AG10803 (cell line): Measurements from ENCODE around the gene SPC25.
A peak's percentile ranks its signal among the peaks of the same experiment; 100 is the strongest.

Experiments
- DNase-seq: peaks from one replicate; pipeline ENCODE4 v3.0.0; 2010; ENCODE audit warnings: low read depth
- H3K4me3 ChIP-seq: 2 replicates; pipeline ENCODE4 v1.5.1; 2011; ENCODE audit warnings: mild to moderate bottlenecking, low read length, control low read depth
- TF ChIP-seq, protein P1 (sequence below): conservative IDR thresholded peaks from 2 replicates; pipeline ENCODE4 v1.5.1; 2011; ENCODE audit warnings: mild to moderate bottlenecking, low read length, control low read depth, inconsistent platforms

Gene SPC25

GRCh38 chr2:168913495-168913894 lies 23.3 kb upstream of the SPC25 start:
- DNase-seq, result no peak
- TF ChIP-seq, protein P1, sequence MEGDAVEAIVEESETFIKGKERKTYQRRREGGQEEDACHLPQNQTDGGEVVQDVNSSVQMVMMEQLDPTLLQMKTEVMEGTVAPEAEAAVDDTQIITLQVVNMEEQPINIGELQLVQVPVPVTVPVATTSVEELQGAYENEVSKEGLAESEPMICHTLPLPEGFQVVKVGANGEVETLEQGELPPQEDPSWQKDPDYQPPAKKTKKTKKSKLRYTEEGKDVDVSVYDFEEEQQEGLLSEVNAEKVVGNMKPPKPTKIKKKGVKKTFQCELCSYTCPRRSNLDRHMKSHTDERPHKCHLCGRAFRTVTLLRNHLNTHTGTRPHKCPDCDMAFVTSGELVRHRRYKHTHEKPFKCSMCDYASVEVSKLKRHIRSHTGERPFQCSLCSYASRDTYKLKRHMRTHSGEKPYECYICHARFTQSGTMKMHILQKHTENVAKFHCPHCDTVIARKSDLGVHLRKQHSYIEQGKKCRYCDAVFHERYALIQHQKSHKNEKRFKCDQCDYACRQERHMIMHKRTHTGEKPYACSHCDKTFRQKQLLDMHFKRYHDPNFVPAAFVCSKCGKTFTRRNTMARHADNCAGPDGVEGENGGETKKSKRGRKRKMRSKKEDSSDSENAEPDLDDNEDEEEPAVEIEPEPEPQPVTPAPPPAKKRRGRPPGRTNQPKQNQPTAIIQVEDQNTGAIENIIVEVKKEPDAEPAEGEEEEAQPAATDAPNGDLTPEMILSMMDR, result no peak
- no peak overlapping the region for H3K4me3 ChIP-seq

DNA sequence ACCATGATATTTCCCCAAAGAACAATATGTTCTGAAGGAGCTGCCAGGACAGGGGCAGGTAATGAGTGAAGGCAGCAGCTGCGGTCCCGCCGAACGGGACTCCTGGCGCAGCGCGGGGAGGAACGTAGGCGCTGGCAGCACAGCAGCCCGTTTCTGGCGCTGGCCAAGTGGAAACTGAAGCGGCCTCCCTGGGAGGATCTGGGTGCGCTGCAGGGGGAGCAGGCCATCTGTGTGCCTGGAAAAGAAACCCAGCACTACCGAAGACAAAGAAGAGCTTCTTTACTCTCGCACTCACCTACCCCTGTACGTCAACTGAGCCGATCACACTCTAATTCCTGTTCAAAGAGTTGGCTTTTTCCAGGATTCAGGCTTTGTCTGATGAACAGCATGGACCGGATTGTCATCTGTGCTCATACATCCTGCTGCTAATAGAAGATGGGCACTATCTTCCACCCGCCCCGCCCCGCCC lies 22.7 kb upstream of the SPC25 start:
- peak overlapping the region; percentile 42 for H3K4me3 ChIP-seq
- peak; percentile 9 for DNase-seq
- TF ChIP-seq, protein P1, result no peak

- H3K4me3 ChIP-seq, result peak overlapping the region; percentile 42
- TF ChIP-seq, protein P1, result no peak
- DNase-seq, result no peak
Observed at GRCh38 chr2:168912466-168912865, 22.2 kb upstream of the SPC25 start.

DNA sequence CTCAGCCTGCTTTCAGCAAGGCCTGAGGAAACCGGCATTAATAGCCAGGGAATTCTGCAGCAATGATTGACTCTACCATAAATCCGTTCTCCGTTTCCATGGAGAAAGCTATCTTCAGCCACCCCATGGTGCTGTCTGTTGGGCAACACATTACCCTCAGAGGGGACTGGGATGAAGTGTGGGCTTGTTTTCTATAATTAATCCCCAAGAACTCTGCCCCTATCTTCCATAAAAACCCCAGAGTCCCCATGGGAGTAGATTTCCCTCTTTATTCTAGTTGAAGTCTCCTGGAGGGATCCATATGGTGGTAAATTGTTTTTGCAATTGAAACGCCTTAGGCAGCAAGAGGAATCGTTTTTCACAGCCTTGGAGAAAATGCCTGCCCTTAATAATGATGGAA lies 20.1 kb upstream of the SPC25 start:
- TF ChIP-seq, protein P1, result no peak
- DNase-seq, result no peak
- H3K4me3 ChIP-seq, result no peak overlapping the region

DNA sequence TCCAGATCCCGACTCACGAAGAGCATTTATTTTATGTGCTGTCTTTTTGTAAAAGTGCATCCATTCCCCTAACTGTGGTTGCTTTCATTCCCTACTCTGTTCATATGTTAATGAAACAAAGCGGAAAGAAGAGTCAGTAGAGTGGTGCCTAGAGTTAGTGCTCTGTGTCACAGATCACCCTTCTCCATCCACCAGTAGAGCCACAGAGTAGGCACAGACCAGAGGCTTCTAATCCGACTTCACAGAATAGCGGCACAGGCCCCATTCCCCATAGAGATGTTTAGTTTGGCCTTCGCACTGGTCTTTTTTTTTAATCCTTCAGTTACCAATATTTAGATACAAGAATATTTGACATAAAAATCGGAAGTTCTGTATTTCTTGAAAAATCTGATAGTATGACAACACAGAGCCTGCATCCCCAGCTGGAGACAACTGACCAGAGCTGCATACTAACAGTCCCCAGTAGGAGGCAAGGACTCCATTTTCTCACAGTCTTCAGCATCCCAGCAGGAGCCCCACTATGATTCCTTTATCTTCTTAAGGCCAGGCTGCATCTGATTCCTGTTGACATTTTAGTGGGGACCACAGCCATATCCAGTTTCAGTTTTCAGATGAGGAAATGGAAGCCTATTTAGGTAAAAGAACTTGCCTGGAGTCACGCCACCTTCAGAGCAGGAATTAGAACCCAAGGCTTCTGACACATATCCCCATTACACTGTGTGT lies 17.9 kb upstream of the SPC25 start:
- TF ChIP-seq, protein P1, result no peak
- H3K4me3 ChIP-seq, result no peak overlapping the region
- DNase-seq, result no peak

DNA sequence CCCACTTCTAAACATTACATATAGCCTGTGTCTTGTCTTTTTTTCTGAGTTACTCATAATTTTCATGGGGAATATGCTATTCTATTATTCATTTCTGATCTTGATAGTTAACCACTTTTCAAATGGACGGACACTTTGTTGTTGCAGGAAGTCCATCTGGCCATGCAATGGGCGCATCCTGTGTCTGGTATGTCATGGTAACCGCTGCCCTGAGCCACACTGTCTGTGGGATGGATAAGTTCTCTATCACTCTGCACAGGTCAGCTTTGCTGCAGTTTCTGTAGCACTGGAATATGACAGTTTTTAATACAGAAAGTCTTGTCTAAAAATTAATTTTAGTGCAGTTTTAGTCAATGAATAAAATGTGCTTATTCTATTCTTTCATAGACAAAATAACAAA lies 14.1 kb upstream of the SPC25 start:
- H3K4me3 ChIP-seq, result no peak overlapping the region
- DNase-seq, result no peak
- TF ChIP-seq, protein P1, result no peak

DNA sequence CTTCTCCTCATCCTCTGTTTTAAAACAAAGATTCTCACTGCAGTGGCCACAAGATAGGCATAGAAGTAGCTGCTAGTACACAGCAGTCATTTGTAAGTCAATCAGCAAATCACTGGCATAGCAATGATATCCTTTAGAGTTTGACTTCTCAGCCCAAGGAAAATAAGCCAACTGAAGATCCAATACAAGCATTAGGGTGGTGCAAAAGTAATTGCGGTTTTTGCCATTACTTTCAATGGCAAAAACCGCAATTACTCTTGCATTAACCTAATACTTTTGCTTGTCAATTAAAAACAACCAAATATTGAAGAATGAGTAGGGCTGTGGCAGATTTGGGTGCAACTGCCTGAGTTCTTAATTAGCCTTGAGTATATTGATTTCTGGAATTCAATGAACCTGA lies 13.7 kb upstream of the SPC25 start:
- TF ChIP-seq, protein P1, result no peak
- no peak overlapping the region for H3K4me3 ChIP-seq
- no peak for DNase-seq
